ENCODE measurements around the gene CR1L.
"Not testable (repeated sequence)": the region's sequence is repeated elsewhere in the genome, so short reads cannot be mapped to it uniquely, and the experiment has no call there.

Gene CR1L

GRCh38 chr1:207672522-207673130 is 27.7 kb downstream of the CR1L start:
- no peak for DNase-seq (ENCODE audit: extremely low spot score, insufficient read length, low read depth)
- FAIRE-seq, result peak; percentile 18

DNA sequence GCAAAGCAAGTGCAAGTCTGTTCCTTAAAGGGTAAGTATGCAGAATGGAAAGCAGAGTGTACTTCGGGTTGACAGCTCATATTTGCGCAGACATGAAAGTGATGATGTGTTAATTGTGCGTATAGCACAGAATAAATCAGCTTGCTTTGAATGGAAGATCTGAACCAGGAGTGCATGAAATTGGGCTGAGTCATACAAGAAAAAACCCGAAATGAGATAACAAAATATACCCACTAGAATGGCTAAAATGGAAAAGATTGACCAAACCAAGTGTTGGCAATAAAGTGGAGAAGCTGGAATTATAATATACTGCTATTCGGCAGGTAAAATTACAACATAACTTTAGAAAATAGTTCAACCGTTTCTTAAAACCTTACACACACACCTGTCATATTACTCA is 28.5 kb downstream of the CR1L start:
- no peak for FAIRE-seq
- DNase-seq (ENCODE audit: extremely low spot score, insufficient read length, low read depth), result no peak

DNA sequence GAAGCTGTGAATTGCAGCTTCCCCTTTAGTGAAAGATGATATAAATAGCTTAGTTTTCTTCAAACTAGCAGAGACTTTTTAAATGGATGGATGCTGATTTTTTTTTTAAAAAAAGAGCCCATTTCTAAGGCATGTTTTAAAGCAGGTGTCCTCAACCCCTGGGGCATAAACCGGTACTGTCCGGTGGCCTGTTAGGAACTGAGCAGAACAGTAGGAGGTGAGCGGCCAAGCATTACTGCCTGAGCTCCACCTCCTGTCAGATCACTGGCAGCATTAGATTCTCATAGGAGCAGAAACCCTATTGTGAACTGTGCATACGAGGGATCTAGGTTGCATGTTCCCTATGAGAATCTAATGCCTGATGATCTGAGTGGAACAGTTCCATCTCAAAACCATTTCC is 31.2 kb downstream of the CR1L start:
- no peak for FAIRE-seq
- no peak for DNase-seq (ENCODE audit: extremely low spot score, insufficient read length, low read depth)

DNA sequence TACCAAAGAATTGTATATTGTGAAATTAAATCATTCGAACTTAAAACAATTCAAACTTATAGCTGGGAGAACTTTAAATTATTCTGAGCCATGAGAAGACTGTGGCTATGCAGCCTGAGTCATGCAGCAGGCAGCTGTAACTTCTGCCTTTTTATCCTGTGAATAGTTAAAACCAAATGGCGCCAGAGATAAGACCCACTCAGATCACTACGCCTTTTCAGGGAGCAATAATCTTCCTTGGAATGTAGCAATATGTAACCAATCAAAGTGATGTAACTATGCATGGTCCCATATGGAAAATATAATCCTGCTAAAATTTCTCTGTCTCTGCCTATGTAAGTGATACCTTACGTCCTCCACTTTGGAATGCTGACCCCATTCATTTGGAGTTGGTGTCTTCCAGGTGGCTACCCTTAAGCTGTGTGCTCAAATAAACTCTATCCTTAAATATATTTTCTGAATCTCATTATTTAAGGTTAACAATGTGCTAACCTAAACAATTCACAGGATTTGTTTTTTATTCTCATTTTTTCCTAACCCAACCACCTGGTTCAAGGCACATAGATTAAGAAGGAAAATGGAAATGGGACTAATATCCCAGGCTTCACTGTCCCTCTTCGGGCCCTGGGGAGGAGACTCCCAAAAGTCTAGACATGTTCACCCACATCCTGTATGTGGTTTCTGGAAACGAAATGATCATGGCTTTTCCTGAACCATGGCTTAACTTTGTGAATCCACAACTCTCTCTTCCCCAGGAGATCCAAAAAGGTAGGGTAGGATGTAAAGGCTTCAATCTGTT is 35.9 kb downstream of the CR1L start:
- not testable (repeated sequence) for DNase-seq (ENCODE audit: extremely low spot score, insufficient read length, low read depth); FAIRE-seq

DNA sequence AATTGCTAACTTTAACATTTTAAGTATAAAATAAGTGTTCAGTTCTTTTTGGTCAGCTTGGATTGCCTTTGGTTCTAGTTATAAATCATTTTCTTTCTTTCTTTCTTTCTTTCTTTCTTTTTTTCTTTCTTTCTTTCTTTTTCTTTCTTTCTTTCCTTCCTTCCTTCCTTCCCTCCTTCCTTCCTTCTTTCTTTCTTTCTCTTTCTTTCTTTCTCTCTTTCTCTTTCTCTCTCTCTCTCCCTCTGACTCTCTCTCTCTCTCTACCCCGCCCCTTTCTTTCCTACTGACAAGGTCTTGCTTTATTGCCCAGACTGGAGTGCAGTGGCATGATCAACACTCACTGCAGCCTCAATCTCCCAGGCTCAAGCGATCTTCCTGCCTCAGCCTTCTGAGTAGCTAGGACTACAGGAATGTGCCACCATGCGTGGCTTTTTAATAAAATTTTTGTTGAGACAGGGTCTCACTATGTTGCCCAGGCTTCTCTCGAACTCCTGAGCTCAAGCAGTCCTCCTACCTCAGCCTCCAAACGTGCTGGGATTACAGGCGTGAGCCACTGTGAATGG is 38.0 kb downstream of the CR1L start:
- not testable (repeated sequence) for FAIRE-seq; DNase-seq (ENCODE audit: extremely low spot score, insufficient read length, low read depth)

DNA sequence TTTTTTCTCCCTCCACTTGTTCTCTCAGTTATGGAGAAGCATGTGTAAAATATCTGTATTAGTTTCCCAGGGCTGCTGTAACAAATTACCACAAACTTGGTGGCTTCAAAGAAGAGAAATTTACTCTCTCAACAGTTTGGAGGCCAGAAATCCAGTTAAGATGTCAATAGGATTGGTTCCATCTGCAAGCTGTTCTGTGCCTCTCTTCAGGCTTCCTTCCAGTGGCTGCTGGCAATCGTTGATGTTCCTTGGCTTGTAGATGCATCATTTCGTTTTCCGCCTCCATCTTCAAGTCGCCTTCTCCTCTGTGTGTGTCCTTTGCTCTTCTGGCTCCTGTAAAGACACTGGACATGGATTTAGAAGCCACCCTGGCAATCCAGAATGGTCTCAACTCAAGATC is 45.6 kb downstream of the CR1L start:
- DNase-seq (ENCODE audit: extremely low spot score, insufficient read length, low read depth), result not testable (repeated sequence)
- peak; percentile 64 for FAIRE-seq

DNA sequence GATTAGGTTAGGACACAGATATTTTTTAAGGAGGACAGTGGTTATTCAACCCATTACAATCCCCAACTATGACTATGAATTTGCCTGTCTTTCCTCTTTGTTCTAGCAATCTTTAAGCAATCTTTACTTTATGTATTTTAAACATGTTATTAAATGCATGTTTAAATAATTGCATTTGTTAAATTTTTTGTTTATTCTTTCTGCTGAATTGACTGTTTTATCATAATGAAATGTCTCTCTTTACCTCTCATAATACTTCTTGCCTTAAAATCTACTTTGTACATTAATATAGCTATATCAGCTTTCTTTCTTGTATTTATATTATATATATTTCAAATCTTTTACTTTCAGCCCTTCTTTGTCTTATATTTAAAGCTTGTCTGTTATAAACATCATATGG is 46.1 kb downstream of the CR1L start:
- no peak for FAIRE-seq

GRCh38 chr1:207691841-207692240 is 46.9 kb downstream of the CR1L start:
- no peak for FAIRE-seq
- DNase-seq (ENCODE audit: extremely low spot score, insufficient read length, low read depth), result no peak

More for the DNA sequence above, 46.1 kb downstream of the CR1L start:
- DNase-seq (ENCODE audit: extremely low spot score, insufficient read length, low read depth), result no peak

DNA sequence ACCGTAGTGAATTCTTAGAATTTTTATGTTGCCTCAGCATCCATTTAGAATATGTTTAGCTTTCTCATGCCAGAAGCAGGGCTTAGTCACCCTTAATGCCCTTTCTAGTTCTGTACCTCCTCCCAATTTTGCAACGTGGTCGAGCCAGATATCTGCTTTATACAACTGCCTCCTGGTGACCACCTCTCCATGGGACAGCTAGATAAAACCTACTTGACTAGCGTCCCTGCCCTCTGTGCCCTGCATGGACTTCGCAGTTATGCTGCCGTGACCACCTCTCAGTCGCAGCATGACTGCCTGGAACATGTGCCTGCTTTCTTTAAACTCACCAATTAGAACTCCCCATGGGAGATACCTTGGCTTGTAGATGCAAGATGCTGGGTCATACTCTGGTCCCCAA is 47.4 kb downstream of the CR1L start:
- FAIRE-seq; DNase-seq (ENCODE audit: extremely low spot score, insufficient read length, low read depth): not testable (repeated sequence)

DNA sequence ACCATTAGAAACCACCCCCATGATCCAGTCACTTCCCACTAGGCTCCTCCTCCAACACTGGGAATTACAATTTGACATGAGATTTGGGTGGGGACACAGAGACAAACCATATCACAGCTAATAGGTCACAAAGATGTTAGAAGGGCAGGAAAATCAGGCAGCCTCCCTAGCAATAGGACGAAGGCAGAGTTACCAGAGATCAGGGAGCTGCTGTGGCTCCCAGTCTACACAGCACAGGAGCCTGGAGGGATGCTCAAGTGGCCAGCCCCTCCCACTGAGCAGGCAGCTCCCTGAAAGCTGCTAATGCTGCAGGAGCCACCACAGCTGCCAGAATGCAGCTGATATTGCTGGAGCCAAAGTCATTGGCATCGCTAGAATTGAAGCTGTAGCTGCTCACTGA is 51.0 kb downstream of the CR1L start:
- FAIRE-seq, result no peak
- DNase-seq (ENCODE audit: extremely low spot score, insufficient read length, low read depth), result no peak

DNA sequence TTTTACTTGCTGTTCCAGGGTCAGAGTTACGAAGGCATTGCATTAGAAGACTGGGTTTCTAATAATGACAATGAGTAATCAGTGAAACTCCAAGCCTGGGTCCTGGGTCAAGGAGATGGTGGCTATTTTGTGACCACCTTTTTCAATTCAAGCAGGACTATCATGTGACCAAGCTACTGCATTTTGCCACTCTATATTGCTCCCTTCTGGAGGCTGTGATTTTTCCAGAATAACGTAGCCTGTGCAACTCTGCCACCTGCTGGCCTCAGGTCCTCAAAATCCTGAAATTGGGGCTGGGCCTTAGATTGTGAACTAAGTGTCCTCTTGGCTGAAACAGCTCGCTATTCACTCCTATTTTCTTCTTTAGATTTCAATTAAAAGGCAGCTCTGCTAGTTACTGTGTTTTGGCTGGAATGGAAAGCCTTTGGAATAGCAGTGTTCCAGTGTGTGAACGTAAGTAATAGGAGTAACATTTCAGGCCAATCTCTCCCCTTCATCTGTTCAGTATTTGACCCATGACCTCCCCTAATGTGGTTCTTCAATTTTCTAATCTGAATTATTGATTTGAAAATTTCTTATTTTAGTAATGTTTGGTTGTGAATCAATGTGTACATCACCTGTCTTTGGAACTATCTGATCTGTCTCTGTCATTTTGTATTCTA is 54.0 kb downstream of the CR1L start:
- FAIRE-seq, result no peak
- DNase-seq (ENCODE audit: extremely low spot score, insufficient read length, low read depth), result no peak

- FAIRE-seq, result no peak
- no peak for DNase-seq (ENCODE audit: extremely low spot score, insufficient read length, low read depth)
Measured at GRCh38 chr1:207702317-207702716, 57.4 kb downstream of the CR1L start.

DNA sequence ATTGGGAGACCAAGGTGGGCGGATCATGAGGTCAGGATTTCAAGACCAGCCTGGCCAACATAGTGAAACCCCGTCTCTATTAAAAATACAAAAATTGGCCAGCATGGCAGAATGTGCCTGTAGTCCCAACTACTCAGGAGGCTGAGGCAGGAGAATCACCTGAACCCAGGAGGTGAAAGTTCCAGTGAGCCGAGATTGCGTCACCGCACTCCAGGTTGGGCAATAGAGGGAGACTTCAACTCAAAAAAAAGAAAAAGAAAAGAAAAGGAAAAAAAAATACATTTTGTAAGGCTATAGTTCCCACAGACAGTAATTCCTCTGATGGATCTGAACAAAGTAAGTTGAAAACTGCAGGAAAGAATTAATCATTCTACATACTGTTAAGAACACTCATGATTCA is 58.8 kb downstream of the CR1L start:
- no peak for FAIRE-seq
- DNase-seq (ENCODE audit: extremely low spot score, insufficient read length, low read depth), result no peak

- DNase-seq (ENCODE audit: extremely low spot score, insufficient read length, low read depth); FAIRE-seq: not testable (repeated sequence)
Measured at GRCh38 chr1:207708004-207708403, 63.1 kb downstream of the CR1L start.

GRCh38 chr1:207711285-207711684 is 66.4 kb downstream of the CR1L start:
- DNase-seq (ENCODE audit: extremely low spot score, insufficient read length, low read depth) (no peak), FAIRE-seq (no peak)

DNA sequence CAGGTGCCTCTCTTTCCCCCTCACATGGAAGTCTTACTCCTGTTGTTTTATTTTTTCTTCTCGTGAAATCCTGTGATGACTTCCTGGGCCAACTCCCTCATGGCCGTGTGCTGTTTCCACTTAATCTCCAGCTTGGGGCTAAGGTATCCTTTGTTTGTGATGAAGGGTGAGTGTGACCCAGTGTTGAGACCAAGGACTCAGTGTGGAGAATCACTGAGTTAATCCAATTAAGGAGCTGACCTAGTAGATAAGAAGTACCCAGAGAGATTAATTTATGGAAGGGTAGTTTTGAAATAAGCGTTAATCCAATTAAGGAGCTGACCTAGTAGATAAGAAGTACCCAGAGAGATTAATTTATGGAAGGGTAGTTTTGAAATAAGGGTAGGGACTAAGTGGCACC is 67.8 kb downstream of the CR1L start:
- DNase-seq (ENCODE audit: extremely low spot score, insufficient read length, low read depth), result not testable (repeated sequence)

DNA sequence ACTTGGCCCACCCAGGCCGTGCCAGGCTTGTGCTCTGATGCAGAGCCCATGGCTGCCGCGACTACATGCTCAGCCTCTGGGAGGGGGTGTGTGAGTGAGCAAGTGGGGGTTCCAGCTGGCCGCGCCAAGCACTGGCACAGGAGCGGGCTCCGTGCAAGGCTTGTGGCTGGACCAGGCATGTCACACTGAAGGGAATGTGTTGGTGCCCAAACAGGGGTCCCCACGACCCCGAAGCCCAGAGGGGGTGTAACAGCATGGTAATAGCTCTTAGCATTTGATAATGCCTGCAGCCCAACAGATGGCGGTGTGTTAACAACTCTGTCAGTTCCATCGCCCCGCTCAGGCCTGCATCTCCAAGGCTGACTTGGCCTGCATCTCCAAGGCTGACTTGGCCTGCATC is 68.6 kb downstream of the CR1L start:
- FAIRE-seq (no peak), DNase-seq (ENCODE audit: extremely low spot score, insufficient read length, low read depth) (no peak)

More for the DNA sequence above, 67.8 kb downstream of the CR1L start:
- FAIRE-seq, result not testable (repeated sequence)

- FAIRE-seq, result no peak
- no peak for DNase-seq (ENCODE audit: extremely low spot score, insufficient read length, low read depth)
Measured at GRCh38 chr1:207719234-207719633, 74.3 kb downstream of the CR1L start.

DNA sequence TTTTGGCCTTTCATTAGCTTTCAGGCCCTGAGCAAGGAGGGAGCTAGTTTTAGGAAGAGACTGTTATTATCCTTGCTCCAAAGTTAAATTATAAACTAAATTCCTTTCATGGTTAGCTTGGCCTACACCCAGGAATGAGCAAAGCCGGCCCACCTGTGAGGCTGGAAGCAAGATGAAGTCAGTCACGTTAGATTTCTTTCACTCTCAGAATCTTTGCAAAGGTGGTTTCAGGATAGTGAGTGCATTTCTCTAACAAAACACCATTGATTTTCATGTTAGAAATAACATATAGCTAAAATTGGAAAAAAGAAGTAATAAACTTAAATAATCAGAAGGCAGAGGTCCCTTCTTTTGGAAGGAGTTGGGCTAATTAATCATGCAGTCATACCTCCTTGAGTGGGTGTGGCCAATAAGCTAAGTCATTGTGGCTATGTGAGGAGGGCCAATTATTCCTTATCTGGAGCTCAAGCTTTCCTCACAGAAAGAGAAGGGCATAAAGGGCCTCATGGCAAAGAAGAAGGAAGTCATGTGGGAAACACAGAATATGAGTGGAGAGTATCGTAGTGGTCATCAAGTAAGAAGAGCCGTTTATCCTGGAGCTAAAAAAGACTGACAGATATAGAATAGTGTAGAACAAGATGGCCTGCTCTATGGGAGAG is 83.4 kb downstream of the CR1L start:
- not testable (repeated sequence) for DNase-seq (ENCODE audit: extremely low spot score, insufficient read length, low read depth); FAIRE-seq

GRCh38 chr1:207737503-207738157 is 92.7 kb downstream of the CR1L start:
- not testable (repeated sequence) for FAIRE-seq; DNase-seq (ENCODE audit: extremely low spot score, insufficient read length, low read depth)
